ENCODE results near the gene FOXD1.

FOXD1 gene

DNA sequence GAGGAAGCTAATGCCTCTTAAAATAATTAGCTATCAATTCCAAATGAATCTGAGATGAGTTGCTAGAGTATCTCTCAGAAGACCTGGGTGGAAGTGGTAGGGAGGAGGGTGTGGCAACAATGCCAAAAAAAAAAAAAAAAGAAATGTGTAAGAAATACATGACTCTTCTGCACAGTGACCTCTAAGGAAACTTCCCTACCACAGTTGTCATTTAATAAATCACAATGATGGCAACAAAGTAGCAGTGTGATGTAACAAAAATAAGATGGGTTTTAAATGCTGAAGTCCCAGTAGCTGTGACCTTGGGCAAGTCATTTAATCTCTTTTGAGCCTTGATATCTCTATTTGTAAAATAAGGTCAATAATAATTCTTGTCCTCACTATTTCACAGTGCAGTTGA lies 7.2 kb downstream of the FOXD1 start:
- no peak for DNase-seq (ENCODE audit: low read depth in 2 of 2)

DNA sequence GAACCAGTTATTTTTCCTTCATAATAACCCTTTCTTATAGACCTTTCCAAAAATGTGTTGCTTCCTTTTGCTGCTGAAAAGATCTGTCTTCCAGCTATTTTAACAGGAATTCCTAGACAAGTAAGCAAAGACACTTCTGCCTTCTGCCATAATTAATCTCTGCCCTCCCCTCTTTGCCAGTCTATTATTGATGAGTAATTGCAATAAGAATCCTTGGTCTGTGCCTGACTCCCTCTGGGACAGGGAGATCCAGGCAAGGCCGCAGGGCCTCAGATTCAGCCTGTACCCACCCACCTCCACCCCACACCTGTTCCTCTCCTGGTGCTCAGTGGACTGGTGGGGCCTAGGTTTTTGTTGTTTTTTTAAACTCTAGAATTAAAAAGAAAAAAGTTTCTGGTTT lies 8.3 kb downstream of the FOXD1 start:
- DNase-seq (ENCODE audit: low read depth in 2 of 2), result no peak

DNA sequence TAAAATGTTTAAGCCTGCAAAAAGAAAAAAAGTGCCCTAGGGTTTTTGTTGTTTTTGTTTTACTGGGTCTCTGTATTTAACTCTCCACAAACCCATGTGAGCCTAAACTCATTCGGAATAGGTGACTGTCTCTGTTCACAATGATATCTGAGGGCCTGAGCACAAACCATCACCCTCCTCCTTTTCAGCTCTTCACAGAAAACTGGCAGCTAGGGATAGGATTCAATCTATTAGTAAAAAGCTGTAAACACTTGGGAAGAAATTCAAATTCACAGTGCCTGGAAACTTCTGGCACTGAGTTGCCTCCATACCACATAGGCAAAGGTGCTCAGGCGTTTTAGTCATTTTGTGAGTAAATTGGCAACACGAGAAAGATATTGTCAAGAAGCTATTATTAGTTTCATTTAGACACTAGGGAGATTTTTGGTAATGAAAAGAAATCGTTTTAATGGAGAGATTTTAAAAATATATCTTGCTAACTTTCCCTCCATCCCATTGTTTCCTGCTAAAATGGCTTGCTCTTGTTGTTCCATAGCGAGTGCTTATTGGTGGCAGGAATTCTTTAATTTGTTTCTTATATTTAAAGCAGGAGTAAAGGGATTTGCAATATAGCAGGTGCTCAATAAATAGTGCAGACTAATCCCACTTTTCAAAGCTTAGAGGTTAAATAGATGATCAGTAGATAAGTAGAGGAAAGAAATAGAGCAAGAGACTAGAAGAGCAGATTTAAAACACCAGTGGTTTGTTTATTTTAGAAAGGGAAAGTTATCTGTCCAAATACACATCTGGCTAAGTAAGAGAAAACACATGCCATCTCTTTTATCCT lies 9.7 kb downstream of the FOXD1 start:
- DNase-seq (ENCODE audit: low read depth in 2 of 2), result no peak

DNA sequence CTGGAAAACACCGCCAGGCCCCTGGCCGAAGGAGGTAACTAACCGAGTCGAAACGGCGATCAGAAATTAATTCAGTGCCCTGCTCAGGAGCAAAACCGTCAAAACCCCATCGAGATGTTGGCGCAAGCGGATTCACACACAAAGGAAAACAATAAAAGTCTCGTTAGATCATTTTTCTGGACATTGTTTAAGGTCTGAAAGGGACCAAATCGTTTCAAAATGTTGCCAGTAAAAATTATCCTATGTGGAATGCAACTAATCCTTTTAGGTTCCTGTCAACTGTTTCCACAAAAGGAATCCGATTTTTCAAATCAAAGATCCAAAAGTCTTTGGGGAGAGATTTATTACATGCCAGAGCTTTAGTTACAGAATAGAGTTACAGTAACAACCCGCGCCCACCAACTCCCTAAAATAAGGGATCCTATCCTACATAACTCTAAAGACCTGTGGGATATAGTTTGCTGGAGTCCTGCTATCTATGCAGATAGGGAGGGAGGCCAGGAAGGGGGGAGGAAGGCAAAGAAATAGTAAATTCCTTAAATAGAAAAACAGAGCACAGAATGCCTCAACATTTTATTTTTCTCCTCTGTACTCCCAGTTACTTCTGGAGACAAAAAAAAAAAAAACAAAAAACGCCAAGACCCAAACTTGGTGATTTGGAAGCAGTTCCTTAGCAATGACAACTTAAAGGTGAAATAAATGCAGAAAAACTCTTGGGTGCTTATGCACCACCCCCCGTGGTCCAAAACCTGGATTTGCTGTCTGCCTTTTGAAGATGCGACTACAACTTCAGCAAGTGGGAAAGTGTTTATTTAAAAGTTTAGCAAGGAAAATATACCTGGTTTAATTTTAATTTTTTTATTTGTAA lies 10.6 kb downstream of the FOXD1 start:
- no peak for DNase-seq (ENCODE audit: low read depth in 2 of 2)

DNA sequence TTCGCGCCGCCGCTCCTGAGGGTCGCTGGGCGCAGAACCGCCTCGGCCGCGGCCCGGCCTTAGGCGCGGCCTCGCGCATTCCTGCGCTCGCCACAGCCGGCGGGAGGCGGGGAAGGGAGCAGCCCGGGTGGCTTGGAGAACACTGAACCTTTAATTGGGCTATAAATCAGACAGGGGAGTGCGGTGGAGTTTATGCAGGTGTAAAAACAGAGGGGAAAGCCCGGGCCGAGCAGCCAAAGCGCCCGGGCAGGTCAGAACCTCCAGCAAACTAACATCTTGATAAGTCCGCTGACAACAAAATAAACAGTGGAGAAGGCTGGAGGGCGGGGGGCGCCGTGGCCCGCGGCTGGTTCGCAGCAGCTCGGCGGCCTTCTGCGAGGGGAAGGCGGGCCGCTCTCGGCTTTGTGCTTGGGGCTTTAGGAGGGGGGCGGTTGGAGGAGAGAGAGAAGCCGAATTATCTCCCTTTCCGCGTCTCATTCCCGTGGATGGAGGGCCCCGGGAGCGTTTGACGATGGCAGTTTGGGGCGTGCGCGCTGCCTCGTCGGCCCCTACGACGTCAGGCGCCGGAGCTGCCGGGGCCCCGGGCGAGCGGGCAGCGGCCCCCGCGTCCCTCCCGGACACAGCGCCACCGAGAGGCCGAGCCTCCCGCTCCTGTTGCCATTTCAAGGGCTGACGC lies 11.3 kb downstream of the FOXD1 start:
- no peak for DNase-seq (ENCODE audit: low read depth in 2 of 2)

DNA sequence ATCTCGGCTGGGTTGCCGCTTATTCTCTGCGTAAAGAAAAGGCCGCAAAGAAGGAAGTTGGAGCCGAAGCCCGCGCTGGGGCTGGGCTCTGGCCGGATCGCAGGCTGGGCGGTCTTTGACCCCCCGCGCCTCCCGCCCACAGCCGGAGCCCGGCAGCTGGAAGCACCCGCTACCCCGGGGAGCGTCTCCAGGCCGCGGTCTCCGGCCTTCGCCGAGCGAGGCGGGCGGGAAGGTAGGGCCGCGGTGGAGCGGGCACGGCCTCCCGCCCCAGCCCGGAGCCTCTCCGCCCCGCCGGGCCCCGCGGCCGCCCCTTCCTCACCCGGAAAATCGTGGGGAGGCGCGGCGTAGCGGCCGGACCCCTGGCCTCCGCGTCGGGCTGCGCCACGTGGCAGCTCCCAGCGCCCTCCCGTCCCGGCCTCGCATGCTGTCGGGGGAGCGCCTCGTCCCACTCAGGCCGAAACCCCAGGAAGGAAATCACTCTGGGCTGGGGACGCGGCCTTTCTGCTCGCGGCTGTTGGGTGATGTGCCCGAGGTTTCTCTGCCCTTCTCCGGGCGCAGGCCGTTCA lies 12.0 kb downstream of the FOXD1 start:
- DNase-seq (ENCODE audit: low read depth in 2 of 2), result no peak

DNA sequence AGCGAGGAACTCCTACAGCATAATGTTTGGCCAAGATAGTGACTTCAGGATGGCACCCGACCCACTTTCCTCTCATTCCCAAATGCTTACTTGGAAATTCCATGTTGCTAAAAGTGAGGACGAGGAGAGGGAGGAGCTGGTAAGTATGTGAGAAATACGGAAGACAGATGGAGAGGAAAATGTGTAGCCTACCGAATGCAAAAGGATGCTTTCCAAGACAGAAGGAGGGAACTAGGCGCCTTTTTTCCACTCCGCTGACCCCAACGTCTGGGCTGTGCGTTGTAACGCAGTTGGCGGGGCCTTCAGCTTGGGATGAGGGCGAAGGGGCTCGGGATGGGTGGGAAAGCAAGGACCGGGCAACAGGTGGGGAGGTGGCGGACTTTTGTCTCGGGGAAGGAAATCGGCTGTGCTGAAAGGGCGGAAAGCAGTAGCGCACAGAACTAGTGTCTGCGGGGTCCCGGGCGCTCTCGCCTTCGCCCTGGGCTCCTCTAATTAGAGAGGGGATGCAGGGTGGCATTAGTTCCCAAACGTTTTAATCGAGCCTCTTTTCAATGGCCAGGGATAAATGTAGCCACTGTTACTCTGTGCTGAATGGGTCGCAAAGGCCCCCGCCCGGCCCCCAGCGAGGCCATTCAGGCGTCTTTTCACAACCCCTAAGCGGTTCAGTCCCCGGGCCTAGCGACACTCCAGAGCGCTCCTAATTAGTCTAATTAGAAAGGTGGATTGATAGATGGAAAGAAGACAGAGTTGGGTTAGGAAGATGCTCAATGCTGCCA lies 12.6 kb downstream of the FOXD1 start:
- no peak for DNase-seq (ENCODE audit: low read depth in 2 of 2)

DNA sequence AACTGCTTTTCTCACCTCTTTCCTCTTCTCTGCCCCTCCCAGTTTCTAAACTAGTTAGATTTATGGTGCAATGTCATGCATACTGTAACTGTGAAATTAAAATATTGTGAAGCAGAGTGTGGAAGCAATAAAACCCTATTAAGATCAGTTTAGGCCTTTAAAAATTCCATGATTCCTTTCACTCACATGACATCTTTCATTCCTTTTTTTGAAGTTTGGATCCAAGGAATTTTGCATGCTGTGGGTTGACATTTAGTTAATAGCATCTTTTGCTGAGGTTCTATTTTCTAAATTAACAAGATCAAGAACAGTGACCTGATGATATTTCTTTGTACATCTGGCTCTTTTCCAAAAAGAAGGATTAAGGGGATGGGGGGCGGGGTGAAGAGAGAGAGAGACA lies 13.7 kb downstream of the FOXD1 start:
- no peak for DNase-seq (ENCODE audit: low read depth in 2 of 2)

DNA sequence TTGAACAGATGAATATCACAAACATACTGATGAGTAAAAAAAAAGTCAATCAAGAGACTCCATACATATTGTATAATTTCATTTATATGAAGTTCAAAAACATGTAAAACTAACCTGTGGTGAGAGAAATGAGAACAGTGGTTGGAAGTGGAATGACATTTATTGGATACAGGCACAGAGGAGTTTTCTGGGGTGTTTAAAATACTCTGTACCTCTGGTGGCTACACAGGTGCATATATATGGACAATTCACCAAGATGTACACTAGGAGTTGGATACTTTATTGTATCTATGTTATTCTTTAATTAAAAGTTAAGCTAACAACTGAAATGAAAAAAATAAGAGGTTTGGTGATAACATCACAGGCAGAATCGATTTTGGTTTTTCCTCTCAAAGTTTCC lies 14.1 kb downstream of the FOXD1 start:
- no peak for DNase-seq (ENCODE audit: low read depth in 2 of 2)

DNA sequence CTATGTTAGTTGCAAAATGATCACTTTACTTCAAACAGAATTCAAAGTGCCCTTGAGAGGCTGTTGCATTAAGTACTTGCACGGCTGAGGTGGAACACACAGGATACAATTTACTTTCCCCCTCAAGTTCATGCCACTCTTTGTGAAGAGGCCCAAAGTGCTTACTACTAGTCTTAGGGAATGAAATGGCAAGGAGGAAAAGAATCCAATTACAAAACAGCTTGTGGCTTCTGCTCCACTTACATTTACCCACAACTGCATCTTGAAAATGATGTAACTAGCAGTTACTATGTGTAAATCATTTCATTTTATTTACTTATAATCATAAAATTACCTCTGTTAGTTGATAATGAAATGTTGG lies 14.6 kb downstream of the FOXD1 start:
- DNase-seq (ENCODE audit: low read depth in 2 of 2), result no peak

DNA sequence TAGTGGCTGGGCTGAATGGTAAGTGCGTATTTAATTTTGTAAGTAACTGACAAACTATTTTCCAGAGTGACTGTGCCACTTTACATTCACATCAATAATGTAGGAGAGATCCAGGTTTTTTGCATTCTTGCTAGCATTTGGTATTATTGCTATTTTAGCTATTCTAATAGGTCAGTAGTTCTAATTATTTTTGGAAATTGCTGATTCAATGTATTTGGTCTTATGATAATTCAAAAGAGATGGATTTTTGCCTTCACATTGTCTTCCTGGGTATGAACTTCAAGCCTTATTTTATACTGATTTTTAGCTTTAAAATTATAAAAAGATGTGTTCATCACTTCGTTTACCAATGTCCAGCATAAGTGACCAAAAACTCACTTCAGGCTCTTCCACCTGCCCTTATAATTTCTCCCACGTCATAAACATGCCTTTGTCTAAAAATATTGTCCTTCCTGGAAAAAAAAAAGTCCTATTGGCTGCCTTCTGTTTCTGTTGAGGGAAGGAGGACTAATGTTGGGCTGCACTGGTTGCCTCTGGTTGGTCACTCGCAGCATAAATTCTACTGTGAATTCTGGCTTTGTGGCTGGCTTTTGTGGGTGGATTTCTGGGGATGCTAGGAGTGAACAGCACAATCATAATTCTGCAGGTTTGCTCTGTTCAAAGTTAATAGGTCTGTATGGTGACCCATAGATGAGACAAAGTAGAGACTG lies 15.2 kb downstream of the FOXD1 start:
- DNase-seq (ENCODE audit: low read depth in 2 of 2), result no peak

DNA sequence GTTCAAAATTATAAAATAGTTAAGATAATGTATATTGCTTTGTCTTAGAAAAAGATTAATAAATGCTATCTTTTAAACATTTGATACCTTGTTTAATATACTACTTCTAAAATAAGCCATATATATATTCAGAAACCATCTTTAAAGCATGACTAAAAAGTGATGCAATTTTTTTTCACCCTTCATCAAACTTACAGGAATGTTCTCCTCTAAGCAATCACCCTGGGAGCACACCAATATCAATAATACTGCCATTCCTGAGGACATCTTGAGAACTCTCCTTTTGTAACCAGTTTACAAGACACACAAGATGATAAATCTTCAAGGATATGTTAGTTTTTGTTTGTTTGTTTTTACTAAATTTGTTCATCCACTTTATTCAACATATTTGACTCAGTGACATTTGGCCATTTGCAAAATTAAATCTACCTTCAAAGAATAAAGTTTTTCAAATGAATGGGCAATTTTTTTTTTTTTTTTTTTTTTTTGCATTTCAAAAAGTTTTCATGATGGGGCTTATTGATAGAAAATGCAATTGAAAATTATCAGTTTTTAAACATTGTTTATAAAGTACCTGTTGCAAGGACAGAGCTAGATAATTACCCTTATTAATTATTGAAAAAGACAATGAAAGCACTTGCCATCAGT lies 17.2 kb downstream of the FOXD1 start:
- no peak for DNase-seq (ENCODE audit: low read depth in 2 of 2)

DNA sequence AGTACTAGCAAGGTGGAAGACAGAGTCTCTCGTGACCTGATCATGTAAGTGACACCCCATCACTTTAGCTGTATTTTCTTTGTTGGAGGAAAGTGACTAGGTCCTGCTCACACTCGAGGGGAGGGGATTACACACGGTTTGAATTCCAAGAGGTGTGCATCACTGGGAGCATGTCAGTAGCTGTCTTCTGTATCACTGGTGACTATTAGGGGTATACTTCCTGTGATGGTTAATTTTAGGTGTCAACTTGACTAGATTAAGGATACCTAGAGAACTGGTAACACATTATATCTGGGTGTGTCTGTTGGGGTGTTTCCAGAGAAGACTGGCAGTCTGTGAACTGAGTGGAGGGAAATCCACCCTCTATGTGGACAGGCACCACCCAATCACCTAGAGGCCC lies 22.5 kb downstream of the FOXD1 start:
- DNase-seq (ENCODE audit: low read depth in 2 of 2), result no peak

DNA sequence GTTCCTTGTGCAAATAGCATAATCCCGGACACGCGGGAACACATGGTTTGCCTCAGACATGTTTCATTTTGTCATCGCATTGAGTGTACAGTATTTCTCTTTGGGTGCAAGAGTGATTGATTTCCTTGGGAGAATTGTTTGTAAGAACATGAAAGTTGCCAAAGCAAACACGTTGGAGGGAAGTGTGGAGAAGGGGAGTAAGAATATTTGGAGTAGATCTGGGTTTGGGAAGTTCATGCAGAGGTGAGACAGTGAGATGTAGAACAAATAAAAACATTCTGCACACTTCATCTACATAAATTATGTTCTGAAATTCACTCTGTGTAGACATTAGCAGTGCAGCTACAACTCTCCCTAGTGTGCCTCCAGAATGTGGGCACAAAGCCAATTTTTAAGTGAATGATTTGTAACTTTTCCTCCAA lies 24.0 kb downstream of the FOXD1 start:
- DNase-seq (ENCODE audit: low read depth in 2 of 2), result no peak

DNA sequence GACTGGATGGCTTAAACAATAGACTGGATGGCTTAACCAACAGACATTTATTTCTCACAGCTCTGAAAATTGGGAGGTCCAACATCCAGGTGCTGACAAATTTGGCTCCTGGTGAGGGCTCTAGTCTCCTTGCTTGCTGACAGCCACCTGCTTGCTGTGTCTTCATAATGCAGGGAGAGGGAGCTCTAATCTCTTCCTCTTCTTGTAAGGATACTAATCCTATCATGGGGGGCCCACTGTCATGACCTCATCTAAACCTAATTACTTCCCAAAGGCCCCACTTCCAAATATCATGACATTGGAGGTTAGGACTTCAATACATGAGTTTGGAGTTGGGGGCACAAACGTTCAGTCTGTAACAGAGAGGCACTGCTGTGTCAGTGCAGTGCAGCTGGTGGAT lies 26.4 kb downstream of the FOXD1 start:
- DNase-seq (ENCODE audit: low read depth in 2 of 2), result no peak

DNA sequence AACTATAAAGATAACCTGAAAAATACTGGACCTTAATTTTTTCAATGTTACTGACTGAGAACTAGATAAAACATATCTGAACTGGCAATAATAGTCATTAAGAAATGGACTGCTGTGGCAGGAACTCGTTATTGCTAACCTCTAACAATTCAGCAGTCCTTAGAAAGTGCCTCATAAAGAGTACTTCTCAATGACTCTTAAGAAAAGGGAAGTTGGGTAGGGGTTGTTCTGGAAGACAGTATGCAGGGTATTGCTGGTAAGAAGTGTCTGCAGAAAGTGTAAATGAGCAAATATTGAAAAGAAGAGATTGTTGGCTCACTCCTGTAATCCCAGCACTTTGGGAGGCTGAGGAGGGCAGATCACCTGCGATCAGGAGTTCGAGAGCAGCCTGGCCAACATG lies 27.9 kb downstream of the FOXD1 start:
- no peak for DNase-seq (ENCODE audit: low read depth in 2 of 2)

DNA sequence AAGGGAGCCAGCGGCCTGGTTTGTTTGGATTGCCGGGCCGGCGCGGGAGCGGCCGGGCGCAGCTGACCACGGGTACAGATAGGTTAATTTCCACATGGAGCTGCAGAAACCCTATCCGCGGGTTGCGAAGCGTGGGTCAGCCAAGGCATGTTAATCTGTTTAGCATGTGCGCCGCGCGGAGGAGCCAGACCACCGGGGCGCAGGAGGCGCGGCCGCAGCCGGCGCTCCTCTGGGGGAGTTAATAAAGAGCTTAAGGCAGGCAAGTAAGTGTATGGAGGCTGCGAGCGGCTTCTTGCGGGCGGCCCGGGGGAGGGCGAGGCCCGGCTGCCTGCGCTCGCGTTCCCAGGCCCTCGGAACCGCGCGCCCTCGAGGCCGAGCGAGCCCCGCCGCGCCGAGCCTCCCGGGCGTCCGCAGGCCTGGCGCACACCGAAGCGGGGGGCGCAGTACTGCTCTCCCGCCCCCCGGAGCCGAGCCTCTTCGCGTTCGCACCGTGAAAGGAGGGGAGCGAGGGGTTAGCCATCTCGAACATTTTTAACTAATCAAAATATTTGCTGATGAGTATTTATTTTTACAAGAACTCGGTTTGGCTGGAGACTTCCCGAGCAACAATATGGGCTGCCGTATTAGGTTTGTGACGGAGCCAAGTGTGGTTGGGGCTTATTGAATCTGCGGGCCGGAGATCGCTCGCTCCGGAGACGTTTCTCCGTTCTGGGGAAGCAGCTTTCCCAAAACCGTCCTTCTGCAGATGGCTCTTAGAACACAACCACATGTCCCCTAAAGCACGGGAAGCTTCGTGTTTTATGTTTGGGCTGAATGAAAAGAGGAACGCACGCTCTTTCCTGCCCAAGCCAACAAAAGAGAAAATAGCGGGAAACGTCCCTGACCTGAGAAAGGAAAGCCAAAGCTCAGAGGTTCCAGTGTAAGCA lies 28.8 kb downstream of the FOXD1 start:
- DNase-seq (ENCODE audit: low read depth in 2 of 2), result no peak

DNA sequence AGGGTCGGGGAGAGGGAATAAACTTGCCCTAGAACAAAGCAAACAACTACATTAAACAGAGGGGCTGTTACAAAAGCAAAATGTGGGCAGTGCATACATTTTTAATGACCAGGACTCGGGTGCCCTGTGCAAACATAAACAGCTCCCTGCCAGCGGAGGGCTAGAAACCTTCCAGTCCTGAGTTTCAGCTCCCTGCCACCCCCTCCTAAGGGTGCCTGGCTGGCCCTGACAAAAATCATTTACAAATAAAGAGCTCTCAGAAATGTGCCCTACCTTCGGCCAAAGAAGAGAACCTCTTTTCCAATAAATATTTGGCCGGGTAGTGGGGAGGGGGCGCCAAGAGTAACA lies 29.5 kb downstream of the FOXD1 start:
- no peak for DNase-seq (ENCODE audit: low read depth in 2 of 2)

DNA sequence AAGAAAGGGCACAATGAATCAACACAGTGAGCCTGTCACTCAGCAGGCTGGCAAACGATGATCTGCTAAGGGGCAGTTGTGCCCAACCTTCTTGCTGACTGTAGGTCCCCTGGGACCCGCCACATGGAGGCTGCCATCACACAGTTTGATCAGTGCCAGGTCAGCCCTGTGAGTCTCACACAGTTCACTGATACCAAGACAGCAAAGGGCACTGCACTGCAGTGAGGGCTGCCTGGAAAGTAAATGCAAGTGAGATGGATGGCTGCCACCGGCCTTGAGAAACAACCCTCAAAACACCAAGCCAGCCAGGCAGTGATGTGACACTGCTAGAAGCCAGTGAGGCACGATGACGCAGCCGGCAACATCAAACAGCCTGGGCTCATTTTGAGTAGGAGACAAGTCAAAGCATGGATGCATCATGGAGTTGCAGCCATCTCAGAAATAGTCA lies 30.3 kb downstream of the FOXD1 start:
- no peak for DNase-seq (ENCODE audit: low read depth in 2 of 2)
